Kidney glomerular epithelial cell (primary cell): Measurements from ENCODE around the gene VPS37C.
"Not testable (repeated sequence)": the region's sequence is repeated elsewhere in the genome, so short reads cannot be mapped to it uniquely, and the experiment has no call there.

Source experiments
- DNase-seq: peaks from one replicate; lab custom pipeline; 2025; lab: John Stamatoyannopoulos, UW

Gene VPS37C

GRCh38 chr11:61161190-61162091 lies at the start of gene VPS37C:
VPS37C (minus strand) TSS chr11:61161426; CDS start chr11:61138829, 22,597 bp downstream.
- DNase-seq: peak; percentile 78

- DNase-seq: not testable (repeated sequence)
Measured at GRCh38 chr11:61210629-61211028, 49.4 kb upstream of the VPS37C start.

- DNase-seq: not testable (repeated sequence)
Measured at GRCh38 chr11:61207636-61208310, 46.5 kb upstream of the VPS37C start.

- not testable (repeated sequence) for DNase-seq
Measured at GRCh38 chr11:61204502-61205059, 43.4 kb upstream of the VPS37C start.

GRCh38 chr11:61203873-61204272 lies 42.6 kb upstream of the VPS37C start:
- DNase-seq: not testable (repeated sequence)

- not testable (repeated sequence) for DNase-seq
Measured at GRCh38 chr11:61202950-61203746, 41.9 kb upstream of the VPS37C start, which contains the start of gene PGA3. PGA3 (plus strand) TSS chr11:61203515; CDS start chr11:61203565, 50 bp downstream.

GRCh38 chr11:61201476-61201875 lies 40.2 kb upstream of the VPS37C start:
- no peak for DNase-seq

- no peak for DNase-seq
Measured at GRCh38 chr11:61198948-61199523, 37.8 kb upstream of the VPS37C start.

GRCh38 chr11:61198361-61198760 lies 37.1 kb upstream of the VPS37C start:
- no peak for DNase-seq

GRCh38 chr11:61195719-61196118 lies 34.5 kb upstream of the VPS37C start:
- DNase-seq: peak; percentile 13

- peak; percentile 28 for DNase-seq
Measured at GRCh38 chr11:61194981-61195695, 33.9 kb upstream of the VPS37C start.

GRCh38 chr11:61194169-61194671 lies 33.0 kb upstream of the VPS37C start:
- no peak for DNase-seq

- no peak for DNase-seq
Measured at GRCh38 chr11:61193596-61193995, 32.4 kb upstream of the VPS37C start.

- no peak for DNase-seq
Measured at GRCh38 chr11:61189933-61190332, 28.7 kb upstream of the VPS37C start.

GRCh38 chr11:61187505-61188130 lies 26.4 kb upstream of the VPS37C start:
- DNase-seq: peak; percentile 69

GRCh38 chr11:61186504-61186903 lies 25.3 kb upstream of the VPS37C start:
- DNase-seq: no peak

GRCh38 chr11:61183645-61184044 lies 22.4 kb upstream of the VPS37C start:
- no peak for DNase-seq

- no peak for DNase-seq
Measured at GRCh38 chr11:61181489-61181888, 20.3 kb upstream of the VPS37C start.

GRCh38 chr11:61180205-61180604 lies 19.0 kb upstream of the VPS37C start:
- DNase-seq: not testable (repeated sequence)

GRCh38 chr11:61176446-61176845 lies 15.2 kb upstream of the VPS37C start:
- DNase-seq: no peak
